ENCODE measurements around the gene JPT2.
"Not testable (repeated sequence)": the region's sequence is repeated elsewhere in the genome, so short reads cannot be mapped to it uniquely, and the experiment has no call there.

The JPT2 gene

GRCh38 chr16:1713933-1714332 is 35.9 kb downstream of the JPT2 start:
- TF ChIP-seq CTCF (IDR thresholded peaks at IDR 0.05; ENCODE audit: extremely low read depth, missing control alignments), result no peak
- peak; percentile 61 for DNase-seq (ENCODE audit: low spot score)

DNA sequence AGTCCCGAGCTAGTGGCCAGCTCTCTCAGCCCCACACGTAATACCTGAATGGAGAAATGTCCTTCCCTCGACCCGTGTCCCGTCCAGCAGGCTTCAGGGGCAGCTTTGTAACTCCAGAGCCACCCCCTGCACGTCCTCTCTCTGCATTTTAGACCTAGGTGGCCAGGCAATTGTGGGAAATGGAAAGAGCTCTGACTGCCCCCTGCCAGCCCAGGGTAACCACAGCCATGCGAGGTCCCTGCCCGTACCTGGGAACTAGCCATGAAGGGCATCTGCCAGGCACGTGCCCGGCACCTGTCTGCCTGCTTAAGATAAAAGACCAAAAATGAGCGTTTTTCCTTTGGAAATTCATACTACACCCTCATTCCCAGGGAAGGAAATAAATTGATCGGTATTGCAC is 37.1 kb downstream of the JPT2 start:
- TF ChIP-seq CTCF (IDR thresholded peaks at IDR 0.05; ENCODE audit: extremely low read depth, missing control alignments), result no peak
- DNase-seq (ENCODE audit: low spot score), result no peak

GRCh38 chr16:1718236-1718635 is 40.2 kb downstream of the JPT2 start:
- DNase-seq (ENCODE audit: low spot score), result not testable (repeated sequence)

- peak; percentile 53 for DNase-seq (ENCODE audit: low spot score)
Measured at GRCh38 chr16:1719559-1720229, 41.6 kb downstream of the JPT2 start.

- peak; percentile 1 for TF ChIP-seq CTCF (IDR thresholded peaks at IDR 0.05; ENCODE audit: extremely low read depth, missing control alignments)
- DNase-seq (ENCODE audit: low spot score), result no peak
Measured at GRCh38 chr16:1721372-1721771, 43.3 kb downstream of the JPT2 start.

- DNase-seq (ENCODE audit: low spot score), result peak; percentile 73
- TF ChIP-seq CTCF (IDR thresholded peaks at IDR 0.05; ENCODE audit: extremely low read depth, missing control alignments), result peak; percentile 46
Measured at GRCh38 chr16:1723450-1724147, 45.5 kb downstream of the JPT2 start.

- no peak for DNase-seq (ENCODE audit: low spot score)
- no peak for TF ChIP-seq CTCF (IDR thresholded peaks at IDR 0.05; ENCODE audit: extremely low read depth, missing control alignments)
Measured at GRCh38 chr16:1724491-1724890, 46.4 kb downstream of the JPT2 start.

GRCh38 chr16:1726661-1727502 is 48.8 kb downstream of the JPT2 start:
- TF ChIP-seq CTCF (IDR thresholded peaks at IDR 0.05; ENCODE audit: extremely low read depth, missing control alignments), result no peak
- DNase-seq (ENCODE audit: low spot score), result no peak

All from GM20000 (cell line).